Cardiac septum (tissue), 1 donor: Measurements from ENCODE around the gene FAM174C. TPM values are rescaled to one million over a fixed set of nuclear protein-coding genes. Genes with fewer than 3 reads are reported as not detected.
"Not testable (repeated sequence)": the region's sequence is repeated elsewhere in the genome, so short reads cannot be mapped to it uniquely, and the experiment has no call there.

ENCODE experiments used
- DNase-seq: peaks from one replicate; pipeline ENCODE4 v3.0.0-alpha.2; 2020; ENCODE audit warnings: low spot score
- intact Hi-C: fragments of 100-400 bp; cut with DNase I; formaldehyde crosslinking; loops from one replicate; pipeline ENCODE4 v1.14.0; 2022
- total RNA-seq: library from RNA; stranded (reverse); fragmentation: NEBNext Ultra II Directional; extraction: Animal tissue kit (Norgen Biotek cat#: 25700); gene quantifications from one replicate; pipeline ENCODE4 v1.2.1, GENCODE V29; 2021
- donor health status: DM: no; HTN: no; CAD: no.

Gene FAM174C
- total RNA-seq, 1 donor from 2014 or later, result 20.0 TPM

DNA sequence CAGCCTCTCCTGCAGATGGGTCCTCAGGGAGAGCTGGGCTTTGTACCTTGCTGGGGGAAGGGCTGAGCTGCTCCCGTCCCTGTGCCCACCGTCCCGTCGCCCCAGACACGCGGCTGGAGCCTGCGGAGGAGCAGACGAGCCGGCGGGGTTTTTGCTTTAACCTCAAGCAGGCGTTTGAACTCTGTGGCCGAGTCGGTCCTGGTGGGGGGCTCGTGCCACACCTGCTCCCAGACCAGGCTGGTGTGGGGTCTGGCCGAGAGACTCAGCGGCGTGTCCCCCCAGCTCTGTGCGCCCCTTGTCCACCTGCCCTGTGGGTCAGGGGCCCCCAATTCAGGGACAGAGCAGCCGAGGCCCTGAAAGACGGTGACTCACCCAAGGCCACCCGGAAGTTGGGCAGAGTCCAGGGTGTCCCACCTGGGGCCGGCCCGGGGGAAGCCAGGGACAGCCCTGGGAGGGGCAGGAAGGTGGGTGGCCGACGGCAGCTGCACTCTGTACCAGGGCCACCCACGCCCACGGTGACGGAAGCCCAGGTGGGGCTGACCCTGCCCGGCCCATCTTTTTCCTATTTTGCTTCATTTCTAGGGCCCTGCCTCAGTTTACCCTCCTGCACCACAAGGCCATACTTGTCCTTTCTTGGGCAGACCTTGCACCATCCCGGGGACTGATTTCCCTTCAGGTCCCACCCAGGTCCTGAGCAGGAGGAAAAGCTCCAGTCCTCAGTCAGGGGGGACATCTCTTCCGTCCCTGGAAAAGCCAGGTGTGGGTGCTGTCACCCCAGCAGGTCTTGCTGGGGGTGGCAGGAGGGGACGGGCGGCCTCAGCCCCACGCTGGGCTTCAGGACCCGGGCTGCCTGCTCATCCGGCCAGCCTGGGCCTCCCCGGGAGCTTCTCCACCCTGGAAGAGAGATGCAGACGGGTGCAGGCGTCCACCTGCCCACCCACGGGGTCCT lies 15.6 kb downstream of the FAM174C start:
- intact Hi-C loops, result no loop called here

DNA sequence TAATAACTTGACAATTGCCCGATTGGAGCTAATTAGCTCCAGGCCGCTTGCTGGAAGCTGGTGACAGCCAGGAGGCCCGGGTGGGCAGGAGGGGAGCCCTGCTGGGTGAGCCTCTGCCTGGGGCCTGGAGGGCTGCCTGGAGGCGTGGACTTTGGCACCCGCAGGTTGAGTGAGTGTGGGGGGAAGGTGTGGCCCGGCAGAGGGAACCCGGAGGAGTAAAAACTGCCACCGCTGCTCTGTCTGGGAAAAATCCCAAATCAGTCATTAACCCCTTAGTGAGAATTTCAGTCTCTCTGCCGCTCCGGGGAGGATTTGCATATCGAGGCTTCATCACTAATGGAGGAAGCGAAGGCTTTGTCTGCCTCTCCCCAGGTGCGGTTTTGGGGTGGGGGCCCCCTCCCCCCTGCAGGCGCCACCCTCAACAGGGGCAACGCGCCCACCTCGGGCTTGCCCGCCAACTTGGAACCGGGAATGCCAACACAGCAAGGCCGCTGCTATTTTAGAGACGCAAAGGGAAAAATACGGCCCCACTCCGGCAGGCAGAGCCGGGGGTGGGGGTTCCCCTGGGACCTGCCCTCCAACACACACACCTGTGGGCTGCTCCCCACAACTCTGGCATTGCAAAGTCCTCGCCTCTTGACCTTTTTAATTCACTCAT lies 16.6 kb downstream of the FAM174C start:
- no peak for DNase-seq
- intact Hi-C loops, result no loop called here

More for the DNA sequence above, 15.6 kb downstream of the FAM174C start:
- no peak for DNase-seq

DNA sequence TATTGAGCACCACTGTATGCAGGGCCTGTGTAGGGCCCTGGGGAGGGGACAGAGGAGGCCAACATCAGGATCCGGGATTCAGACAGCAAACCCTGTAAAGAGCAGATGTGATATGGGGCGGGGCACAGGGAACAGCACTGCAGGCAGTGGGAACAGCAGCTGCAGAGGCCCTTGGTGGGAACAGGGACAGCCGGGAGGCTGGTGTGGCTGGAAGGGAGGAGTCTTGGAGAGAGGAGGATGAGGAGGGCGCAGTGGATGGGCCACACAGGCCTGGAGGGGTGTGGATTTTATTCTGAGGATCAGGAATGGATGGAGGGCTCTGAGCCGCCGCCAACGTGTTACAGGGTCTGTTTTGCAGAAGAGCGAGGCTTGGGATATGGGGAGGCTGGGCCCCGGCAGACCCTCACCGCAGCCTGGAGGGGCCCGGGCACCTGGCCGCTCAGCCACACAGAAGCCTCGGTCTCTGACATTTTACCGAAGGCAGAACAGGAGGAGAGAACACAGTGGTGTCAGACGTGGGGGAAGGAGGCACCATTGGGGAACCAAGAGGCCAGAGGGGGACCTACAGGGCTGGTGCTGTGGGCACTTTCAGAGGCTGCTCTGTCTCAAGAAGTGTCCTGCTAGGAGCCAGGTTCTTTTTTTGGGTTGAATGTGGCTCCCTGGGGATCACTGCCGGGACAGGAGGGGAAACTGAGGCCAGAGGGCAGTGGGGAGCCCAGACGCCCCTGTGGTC lies 17.3 kb downstream of the FAM174C start:
- intact Hi-C loops, result no loop called here
- DNase-seq, result no peak

DNA sequence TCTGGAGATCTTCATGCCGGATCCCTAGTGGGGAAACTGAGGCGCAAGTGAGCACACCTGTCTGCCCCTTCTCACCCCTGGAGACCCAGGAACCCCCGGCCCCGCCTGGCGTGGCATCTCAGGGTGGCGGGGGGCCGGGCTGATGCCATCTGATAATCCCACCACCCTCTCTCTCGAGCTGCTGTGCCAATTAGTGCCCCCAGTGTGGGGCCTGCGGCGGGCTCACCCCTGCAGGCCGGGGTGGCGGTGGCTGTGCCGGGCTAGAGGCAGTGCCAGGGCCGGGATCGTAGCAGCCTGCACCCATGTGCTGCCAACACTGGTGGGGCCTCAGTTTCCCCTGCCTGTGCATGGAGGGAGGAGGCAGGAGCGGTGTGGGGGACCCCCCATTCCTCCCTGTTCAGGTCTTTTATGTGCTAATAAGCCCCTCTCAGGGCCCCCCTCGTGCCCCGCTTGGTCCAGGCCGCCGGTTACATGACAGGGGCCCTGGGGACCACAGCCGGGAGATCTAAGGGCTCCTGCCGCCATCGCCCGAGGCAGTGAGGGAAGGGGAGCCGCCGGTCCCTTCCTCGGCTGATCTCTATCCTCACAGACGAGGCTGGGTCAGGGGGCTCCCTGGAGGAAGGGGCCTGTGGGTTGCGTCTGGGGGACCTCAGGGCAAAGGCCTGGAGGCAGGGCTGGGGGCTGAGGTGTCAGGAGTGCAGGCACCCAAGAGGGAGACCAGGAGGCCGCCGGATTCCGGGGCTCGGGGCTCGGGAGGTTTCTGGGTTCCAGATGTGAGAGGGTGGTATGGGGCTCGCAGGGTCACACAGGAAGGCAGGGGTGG lies 18.7 kb downstream of the FAM174C start:
- DNase-seq, result no peak
- intact Hi-C loops, result no loop called here

DNA sequence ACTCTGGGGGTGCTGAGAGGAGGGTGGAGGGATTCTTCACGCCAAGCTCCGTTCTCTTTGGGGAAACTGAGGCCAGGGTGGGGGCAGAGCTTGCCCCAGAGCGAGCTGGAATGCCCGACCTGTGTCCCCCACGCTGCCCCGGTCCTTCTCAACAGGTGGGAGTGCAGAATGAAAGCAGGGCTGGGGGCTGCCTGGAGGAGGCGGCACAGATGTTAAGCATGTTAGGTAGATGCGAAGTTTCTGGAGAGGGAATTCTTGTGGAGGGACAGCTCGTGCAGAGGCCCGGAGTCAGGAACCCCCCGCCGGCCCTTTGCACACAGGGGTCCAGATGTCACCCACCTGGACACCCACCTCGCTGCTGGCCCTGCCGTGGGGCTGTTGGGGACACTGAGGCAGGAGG lies 19.4 kb downstream of the FAM174C start:
- intact Hi-C loops, result no loop called here
- no peak for DNase-seq

DNA sequence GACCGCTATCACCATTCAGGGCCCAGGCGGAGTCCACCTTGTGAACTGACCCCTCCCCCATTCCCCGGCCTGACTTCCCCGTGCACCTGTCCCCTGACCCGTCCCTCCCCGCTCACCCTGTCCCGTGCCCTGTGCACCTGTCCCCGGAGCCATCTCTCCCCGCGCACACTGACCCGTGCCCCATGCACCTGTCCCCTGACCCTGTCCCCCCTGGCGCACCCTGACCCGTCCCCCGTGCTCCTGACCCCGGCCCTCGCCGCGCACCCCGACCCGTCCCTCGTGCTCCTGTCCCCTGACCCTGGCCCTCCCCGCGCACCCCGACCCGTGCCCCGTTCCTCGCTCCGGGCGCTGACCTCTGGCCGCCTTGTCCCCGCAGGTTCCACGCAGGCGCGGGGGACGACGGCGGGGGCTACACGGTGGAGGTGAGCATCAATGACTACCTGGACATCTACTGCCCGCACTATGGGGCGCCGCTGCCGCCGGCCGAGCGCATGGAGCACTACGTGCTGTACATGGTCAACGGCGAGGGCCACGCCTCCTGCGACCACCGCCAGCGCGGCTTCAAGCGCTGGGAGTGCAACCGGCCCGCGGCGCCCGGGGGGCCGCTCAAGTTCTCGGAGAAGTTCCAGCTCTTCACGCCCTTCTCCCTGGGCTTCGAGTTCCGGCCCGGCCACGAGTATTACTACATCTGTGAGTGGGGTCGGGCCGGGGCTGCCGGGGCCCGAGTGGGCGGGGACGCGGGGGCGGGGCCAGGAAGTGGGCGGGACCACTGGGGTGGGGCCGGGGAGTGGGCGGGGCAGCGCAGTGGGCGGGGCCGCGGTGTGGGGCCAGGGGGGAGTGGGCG lies 20.1 kb downstream of the FAM174C start:
- intact Hi-C loops, result no loop called here
- no peak for DNase-seq

DNA sequence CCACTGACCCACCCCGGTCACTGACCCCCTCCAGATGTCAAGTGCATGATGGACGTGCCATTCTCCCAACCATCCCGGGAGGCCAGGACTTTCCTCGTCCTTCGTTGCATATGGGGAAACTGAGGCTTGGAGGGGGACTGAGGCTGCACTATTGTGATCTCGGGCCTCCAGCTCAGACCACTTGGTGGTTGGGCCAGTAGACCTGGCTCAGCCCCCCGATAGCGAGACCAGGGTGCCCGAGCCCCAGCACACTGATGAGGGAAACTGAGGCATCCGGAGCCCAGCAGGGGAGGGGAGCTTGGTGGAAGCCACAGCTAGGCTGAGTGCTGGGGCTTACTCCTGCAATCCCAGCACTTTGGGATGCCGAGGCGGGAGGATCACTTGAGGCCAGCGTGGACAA lies 20.7 kb downstream of the FAM174C start:
- no peak for DNase-seq

DNA sequence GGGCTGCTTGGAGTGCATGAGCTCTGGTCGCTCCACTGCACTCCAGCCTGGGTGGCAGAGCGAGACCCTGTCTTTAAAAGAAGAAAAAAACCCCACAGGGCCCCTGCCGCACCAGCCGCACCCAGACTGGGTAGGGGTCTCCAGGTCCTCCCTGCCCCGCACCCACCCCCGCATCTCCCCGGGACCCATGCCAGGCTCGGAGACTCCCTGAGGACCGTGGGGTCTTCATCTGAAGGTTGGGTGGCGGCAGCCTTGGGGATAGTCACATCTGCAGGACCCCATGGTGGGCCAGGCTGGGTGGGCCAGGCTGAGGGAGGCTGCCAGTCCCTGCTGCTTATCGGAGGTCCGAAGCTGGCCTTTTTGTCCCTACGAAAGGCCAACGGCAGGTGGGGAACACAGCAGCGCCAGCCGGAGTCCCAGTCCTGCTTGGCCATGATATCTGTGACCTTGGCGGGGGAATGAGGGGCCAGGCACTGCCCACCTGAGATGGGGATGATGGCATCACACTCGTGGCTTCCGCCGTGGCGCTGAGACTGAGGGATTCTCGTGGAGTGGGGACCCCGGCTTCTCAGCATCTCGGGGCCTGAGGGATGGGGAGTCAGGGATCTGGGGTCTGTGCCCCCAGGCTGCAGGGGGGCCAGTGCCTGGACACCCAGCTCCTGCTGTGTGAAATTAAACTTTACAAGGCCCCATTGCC lies 21.4 kb downstream of the FAM174C start:
- intact Hi-C loops, result no loop called here
- no peak for DNase-seq

More for the DNA sequence above, 20.7 kb downstream of the FAM174C start:
- intact Hi-C loops, result no loop called here

DNA sequence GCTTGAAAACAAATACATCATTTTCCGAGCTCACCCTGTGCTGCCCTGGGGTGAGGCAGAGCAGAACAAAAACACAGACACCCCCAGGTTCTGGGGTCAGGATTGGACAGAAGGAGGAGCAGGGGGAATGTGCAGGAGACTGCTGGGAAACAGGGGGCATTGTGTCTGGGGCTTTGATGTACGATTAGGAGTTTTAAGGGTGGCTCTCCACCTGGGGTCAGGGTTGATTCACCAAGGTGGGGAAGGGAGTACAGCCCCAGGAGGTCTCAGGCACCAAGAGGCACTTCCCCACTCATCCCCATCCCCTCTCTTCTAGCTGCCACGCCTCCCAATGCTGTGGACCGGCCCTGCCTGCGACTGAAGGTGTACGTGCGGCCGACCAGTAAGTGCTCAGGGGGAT lies 22.9 kb downstream of the FAM174C start:
- DNase-seq, result no peak
- intact Hi-C loops, result no loop called here

DNA sequence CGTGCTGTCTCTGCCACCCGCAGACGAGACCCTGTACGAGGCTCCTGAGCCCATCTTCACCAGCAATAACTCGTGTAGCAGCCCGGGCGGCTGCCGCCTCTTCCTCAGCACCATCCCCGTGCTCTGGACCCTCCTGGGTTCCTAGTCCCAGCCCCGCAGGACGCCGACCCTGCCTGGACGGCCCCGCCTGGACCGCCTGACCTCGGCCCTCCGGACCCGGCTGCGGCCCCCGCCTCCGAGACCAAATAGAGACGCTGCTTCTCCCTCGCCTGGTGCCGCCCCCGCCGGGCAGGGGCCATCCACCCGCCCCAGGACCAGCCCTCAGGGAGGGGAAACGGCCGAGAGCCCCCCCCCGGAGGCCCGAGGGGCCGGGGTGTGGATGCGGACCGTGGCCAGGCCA lies 24.5 kb downstream of the FAM174C start:
- intact Hi-C loops, result no loop called here
- no peak for DNase-seq

DNA sequence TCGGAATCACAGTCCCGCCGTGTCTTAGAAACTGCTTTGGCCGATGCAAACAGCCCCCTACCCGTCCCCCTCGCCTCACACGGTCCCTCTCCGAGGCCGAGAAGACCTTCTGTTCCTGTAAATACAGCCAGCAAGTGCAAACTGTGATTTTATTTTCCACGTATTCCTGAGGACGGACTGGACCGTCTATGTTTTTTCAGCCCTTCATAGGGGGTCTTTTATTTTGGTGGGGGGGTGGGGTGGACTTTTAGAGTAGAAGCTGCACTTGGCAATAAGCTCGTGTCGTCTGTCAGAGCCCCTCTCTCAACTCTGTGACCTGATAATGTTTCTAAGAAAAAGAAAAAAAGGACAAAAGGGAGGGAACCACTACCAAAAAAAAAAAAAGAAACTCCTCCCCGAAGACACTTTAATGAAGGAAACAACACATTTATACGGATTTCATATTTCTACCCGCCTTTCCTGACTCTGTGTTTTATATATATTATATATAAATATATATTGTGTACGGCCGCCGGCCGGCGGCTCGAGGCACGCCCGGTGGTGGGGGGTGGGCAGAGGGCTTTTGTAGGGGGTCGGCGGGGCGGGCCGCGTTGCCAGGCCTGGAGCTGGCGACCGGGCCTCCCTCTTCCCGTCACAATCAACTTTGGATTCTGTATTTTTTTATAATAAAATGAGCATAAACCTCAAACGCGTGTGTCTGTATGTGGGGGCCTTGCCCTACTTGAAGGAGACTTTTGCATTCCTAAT lies 25.6 kb downstream of the FAM174C start:
- no peak for DNase-seq
- intact Hi-C loops, result no loop called here

DNA sequence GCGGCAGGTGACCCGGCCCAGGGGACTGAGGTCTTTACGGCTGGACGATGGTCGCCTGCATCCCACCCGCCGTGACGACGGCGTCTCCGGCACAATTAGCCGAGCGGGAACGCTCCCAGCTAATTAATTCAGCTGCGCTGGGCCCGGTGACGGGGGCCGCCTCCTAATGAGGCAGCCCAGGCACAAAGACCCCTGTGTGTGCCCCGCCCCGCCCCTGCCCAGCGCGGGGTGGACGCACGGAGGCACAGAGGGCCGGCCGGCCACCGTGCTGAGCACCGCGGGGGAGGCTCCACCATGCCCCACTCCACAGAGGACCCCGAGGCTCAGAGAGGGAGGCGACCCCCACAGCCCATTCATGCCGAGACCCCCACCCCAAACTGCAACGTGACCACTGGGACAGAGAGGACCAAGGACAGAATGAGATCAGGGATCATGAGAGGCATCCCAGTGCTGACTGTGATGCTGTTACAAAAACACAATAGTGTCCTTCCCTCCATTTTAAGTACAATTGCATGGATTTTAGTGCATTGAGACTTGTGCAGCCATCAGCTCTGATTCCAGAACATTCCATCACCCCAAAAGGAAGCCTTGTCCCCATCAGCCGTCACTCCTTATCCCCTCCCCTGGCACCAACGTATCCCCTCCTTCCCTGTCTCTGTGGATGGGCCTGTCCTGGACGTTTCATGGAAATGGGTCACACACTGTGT lies 27.4 kb downstream of the FAM174C start:
- DNase-seq, result no peak
- intact Hi-C loops, result no loop called here

DNA sequence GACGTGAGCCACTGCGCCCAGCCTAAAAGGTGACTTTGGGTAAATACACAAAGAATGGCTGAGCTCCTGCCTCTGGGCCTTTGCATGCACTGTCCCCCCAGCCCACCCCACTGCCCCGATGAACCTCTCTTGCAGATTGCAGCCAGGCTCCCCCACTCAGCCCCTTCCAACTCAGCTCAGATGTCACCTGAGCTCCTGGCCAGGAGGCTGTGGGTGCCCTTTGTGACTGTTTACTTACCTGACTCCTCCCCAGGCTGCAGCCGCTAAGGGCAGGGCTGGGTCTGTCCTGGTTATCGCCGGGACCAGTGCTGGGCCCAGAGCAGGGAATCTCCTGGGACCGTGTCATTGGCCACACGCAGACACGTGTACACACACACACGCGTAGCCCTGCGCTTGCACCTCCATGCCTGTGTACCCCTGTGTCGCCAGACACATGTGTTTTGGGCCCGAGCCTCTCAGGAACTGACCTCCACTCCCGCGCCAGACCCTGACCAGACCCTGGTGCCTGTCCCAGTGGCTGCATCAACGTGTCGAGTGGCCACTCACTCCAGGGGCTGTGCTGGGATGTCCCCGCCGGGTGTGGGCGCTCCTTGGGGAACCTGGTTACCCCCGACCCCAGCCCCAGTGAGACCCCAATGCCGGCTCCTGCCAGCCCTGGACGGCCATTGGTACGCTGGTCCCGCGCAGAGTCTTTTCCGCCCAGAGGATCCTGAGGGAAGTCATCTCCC lies 29.0 kb downstream of the FAM174C start:
- no peak for DNase-seq
- intact Hi-C loops, result no loop called here

DNA sequence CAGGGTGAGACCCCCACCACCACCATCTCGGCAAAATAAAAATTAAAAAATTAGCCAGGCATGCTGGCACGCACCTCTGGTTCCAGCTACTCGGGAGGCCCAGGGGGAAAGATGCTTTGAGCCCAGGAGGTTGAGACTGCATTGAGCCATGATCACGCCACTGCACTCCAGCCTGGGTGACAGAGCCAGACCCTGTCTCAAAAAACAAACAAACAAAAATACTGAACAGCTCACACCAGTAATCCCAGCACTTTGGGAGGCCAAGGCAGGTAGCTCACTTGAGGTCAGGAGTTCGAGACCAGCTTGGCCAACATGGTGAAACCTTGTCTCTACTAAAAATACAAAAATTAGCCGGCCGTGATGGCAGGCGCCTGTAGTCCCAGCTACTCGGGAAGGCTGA lies 30.0 kb downstream of the FAM174C start:
- DNase-seq, intact Hi-C loops: not testable (repeated sequence)

DNA sequence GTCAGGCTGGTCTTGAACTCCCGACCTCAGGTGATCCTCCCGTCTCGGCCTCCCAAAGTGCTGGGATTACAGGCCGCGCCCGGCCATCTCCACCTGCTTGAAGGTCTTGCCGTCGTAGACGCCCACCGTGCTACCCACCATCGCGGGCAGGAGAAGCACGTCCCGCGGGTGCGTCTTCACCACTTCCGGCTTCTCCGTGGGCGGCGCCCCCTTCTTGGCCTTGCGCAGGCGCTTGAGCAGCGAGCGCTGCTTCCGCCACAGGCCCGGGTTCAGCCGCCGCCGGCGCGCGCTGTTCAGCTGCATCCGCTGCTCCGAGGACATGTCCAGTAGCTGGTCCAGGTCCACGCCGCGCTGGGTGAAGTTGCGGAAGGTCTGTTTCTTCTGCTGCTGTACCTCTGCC lies 32.0 kb downstream of the FAM174C start:
- intact Hi-C loops, result no loop called here
- no peak for DNase-seq

DNA sequence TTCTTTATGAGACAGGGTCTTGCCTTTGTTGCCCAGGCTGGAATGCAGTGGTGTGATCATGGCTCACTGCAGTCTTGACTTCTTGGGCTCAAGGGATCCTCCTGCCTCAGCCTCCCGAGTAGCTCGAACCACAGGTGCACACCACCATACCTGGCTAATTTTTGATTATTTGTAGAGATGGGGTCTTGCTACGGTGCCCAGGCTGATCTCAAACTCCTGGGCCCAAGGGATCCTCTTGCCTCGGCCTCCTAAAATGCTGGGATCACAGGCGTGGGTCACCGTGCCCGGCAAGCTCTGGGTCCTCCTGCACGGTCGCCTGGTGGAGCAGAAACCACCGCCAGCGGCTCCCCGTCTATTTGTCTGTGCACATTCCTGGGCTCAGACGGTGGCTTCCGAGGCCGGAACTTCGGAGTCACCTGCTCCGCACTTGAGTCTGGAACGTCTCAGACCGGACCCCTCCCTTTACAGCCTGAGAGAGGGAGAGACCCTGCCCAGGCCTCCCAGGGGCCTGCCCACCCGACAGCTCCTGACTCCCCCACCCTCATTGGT lies 32.5 kb downstream of the FAM174C start:
- intact Hi-C loops, result no loop called here
- no peak for DNase-seq
